Skeletal muscle satellite cell (primary cell): ENCODE data around the gene REEP3.

Experiments used
- H3K27me3 ChIP-seq: 2 replicates; pipeline ENCODE4 v1.7.0; 2013; ENCODE audit warnings: low read length; ENCODE audit not compliant: control insufficient read depth, insufficient read depth
- H3K36me3 ChIP-seq: 2 replicates; pipeline ENCODE4 v1.7.0; 2013; ENCODE audit warnings: mild to moderate bottlenecking, control low read depth, low read length; ENCODE audit not compliant: insufficient read depth
- H3K4me1 ChIP-seq: 2 replicates; pipeline ENCODE4 v1.7.0; 2013; ENCODE audit warnings: low read length; ENCODE audit not compliant: control insufficient read depth, insufficient read depth
- H3K4me2 ChIP-seq: 2 replicates; pipeline ENCODE4 v1.7.0; 2013; ENCODE audit warnings: mild to moderate bottlenecking, low read length
- H3K4me3 ChIP-seq: 2 replicates; pipeline ENCODE4 v1.7.0; 2013; ENCODE audit warnings: low read length
- H3K9ac ChIP-seq: 2 replicates; pipeline ENCODE4 v1.7.0; 2013; ENCODE audit warnings: mild to moderate bottlenecking, low read depth, low read length, moderate library complexity
- H3K9me3 ChIP-seq: replicated peaks from 2 replicates; pipeline ENCODE4 v1.7.0; 2013; ENCODE audit warnings: mild to moderate bottlenecking, control low read depth, low read length

REEP3 gene

GRCh38 chr10:63595072-63595471 lies 73.9 kb downstream of the REEP3 start:
- peaks cover 18% of the 10 kb centered on the region for H3K36me3 ChIP-seq
- H3K4me3 ChIP-seq = no peak overlapping the region
- no peak overlapping the region for H3K4me2 ChIP-seq
- H3K27me3 ChIP-seq = no peaks in the 10 kb centered on the region
- no peak overlapping the region for H3K9ac ChIP-seq
- no peaks in the 10 kb centered on the region for H3K4me1 ChIP-seq
- H3K9me3 ChIP-seq = no peaks in the 10 kb centered on the region

GRCh38 chr10:63596924-63597323 lies 75.7 kb downstream of the REEP3 start:
- Histone ChIP-seq H3K27me3 (no peaks in the 10 kb centered on the region), H3K4me1 (no peaks in the 10 kb centered on the region), H3K4me2 (no peak overlapping the region), H3K4me3 (no peak overlapping the region), H3K36me3 (peaks cover 18% of the 10 kb centered on the region), H3K9ac (no peak overlapping the region), H3K9me3 (no peaks in the 10 kb centered on the region)

GRCh38 chr10:63600540-63600939 lies 79.3 kb downstream of the REEP3 start:
- H3K4me2 ChIP-seq = no peak overlapping the region
- no peak overlapping the region for H3K9ac ChIP-seq
- H3K27me3 ChIP-seq = no peaks in the 10 kb centered on the region
- no peaks in the 10 kb centered on the region for H3K9me3 ChIP-seq
- peaks cover 11% of the 10 kb centered on the region for H3K36me3 ChIP-seq
- no peak overlapping the region for H3K4me3 ChIP-seq
- H3K4me1 ChIP-seq = peaks cover 3% of the 10 kb centered on the region

- Histone ChIP-seq H3K9me3 (no peaks in the 10 kb centered on the region), H3K36me3 (peaks cover 5% of the 10 kb centered on the region), H3K4me3 (no peak overlapping the region), H3K27me3 (no peaks in the 10 kb centered on the region), H3K4me2 (no peak overlapping the region), H3K4me1 (peaks cover 6% of the 10 kb centered on the region), H3K9ac (no peak overlapping the region)
These were observed 82.7 kb downstream of the REEP3 start for GRCh38 chr10:63603709-63604445.

GRCh38 chr10:63605197-63605967 lies 84.2 kb downstream of the REEP3 start:
- H3K4me1 ChIP-seq = peaks cover 6% of the 10 kb centered on the region
- no peak overlapping the region for H3K4me2 ChIP-seq
- no peaks in the 10 kb centered on the region for H3K36me3 ChIP-seq
- H3K9ac ChIP-seq = no peak overlapping the region
- no peaks in the 10 kb centered on the region for H3K9me3 ChIP-seq
- no peak overlapping the region for H3K4me3 ChIP-seq
- no peaks in the 10 kb centered on the region for H3K27me3 ChIP-seq

GRCh38 chr10:63608511-63608910 lies 87.3 kb downstream of the REEP3 start:
- H3K4me2 ChIP-seq = no peak overlapping the region
- no peaks in the 10 kb centered on the region for H3K36me3 ChIP-seq
- peaks cover 14% of the 10 kb centered on the region for H3K4me1 ChIP-seq
- H3K9me3 ChIP-seq = no peaks in the 10 kb centered on the region
- H3K9ac ChIP-seq = no peak overlapping the region
- H3K27me3 ChIP-seq = no peaks in the 10 kb centered on the region
- no peak overlapping the region for H3K4me3 ChIP-seq

GRCh38 chr10:63611078-63611477 lies 89.9 kb downstream of the REEP3 start:
- Histone ChIP-seq H3K9me3 (no peaks in the 10 kb centered on the region), H3K4me1 (peaks cover 9% of the 10 kb centered on the region), H3K4me2 (peak overlapping the region; percentile 58), H3K36me3 (peaks cover 5% of the 10 kb centered on the region), H3K27me3 (no peaks in the 10 kb centered on the region), H3K4me3 (no peak overlapping the region), H3K9ac (no peak overlapping the region)

- no peaks in the 10 kb centered on the region for H3K9me3 ChIP-seq
- H3K36me3 ChIP-seq = peaks cover 9% of the 10 kb centered on the region
These were observed 93.2 kb downstream of the REEP3 start for GRCh38 chr10:63614371-63614891.

GRCh38 chr10:63618552-63618951 lies 97.4 kb downstream of the REEP3 start:
- no peaks in the 10 kb centered on the region for H3K9me3 ChIP-seq
- H3K4me2 ChIP-seq = no peak overlapping the region
- no peak overlapping the region for H3K4me3 ChIP-seq
- H3K9ac ChIP-seq = no peak overlapping the region
- H3K36me3 ChIP-seq = peaks cover 17% of the 10 kb centered on the region
- no peaks in the 10 kb centered on the region for H3K27me3 ChIP-seq
- H3K4me1 ChIP-seq = no peaks in the 10 kb centered on the region

More at GRCh38 chr10:63614371-63614891, 93.2 kb downstream of the REEP3 start:
- Histone ChIP-seq H3K4me1 (peaks cover 9% of the 10 kb centered on the region), H3K9ac (no peak overlapping the region), H3K4me3 (no peak overlapping the region), H3K27me3 (no peaks in the 10 kb centered on the region), H3K4me2 (no peak overlapping the region)

GRCh38 chr10:63619426-63619825 lies 98.2 kb downstream of the REEP3 start:
- H3K9ac ChIP-seq = no peak overlapping the region
- no peaks in the 10 kb centered on the region for H3K27me3 ChIP-seq
- H3K9me3 ChIP-seq = no peaks in the 10 kb centered on the region
- H3K4me2 ChIP-seq = no peak overlapping the region
- H3K4me1 ChIP-seq = no peaks in the 10 kb centered on the region
- H3K36me3 ChIP-seq = peaks cover 17% of the 10 kb centered on the region
- no peak overlapping the region for H3K4me3 ChIP-seq

GRCh38 chr10:63622097-63622496 lies 100.9 kb downstream of the REEP3 start:
- Histone ChIP-seq H3K4me2 (no peak overlapping the region), H3K4me3 (no peak overlapping the region), H3K9me3 (no peaks in the 10 kb centered on the region), H3K36me3 (peaks cover 9% of the 10 kb centered on the region), H3K9ac (no peak overlapping the region), H3K4me1 (no peaks in the 10 kb centered on the region), H3K27me3 (no peaks in the 10 kb centered on the region)
